Measurements from ENCODE around the gene AKR1E2. TPM values are rescaled to one million over a fixed set of nuclear protein-coding genes. Genes with fewer than 3 reads are reported as not detected.

AKR1E2 gene
- total RNA-seq, 1 donor from 2014 or later, result 1.7 TPM

DNA sequence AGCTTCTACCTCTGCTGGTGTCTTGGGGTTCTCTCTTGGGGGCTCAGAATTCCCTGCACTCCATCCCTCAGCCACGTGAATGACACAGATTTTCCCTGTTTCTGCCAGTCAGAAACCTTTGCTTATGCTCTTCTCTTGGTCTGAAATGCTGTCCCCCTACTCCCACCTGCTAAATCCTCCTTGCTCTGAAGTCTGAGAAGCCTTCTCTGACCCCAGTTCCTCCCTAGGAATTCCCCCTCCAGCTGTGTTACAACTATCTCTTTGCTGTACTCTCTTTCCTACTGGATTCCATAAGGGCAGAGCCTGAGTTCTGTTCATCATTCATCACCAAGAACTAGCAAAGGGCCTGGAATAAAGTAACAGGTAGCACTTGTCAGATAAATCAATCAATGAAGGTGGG is 33.6 kb upstream of the AKR1E2 start:
- TF ChIP-seq CTCF (IDR thresholded peaks at IDR 0.05), result no peak
- Mint-ChIP-seq H3K36me3 (ENCODE audit: unreplicated experiment) (no peaks in the 10 kb centered on the region), H3K27ac (ENCODE audit: unreplicated experiment) (no peak overlapping the region), H3K4me1 (ENCODE audit: unreplicated experiment) (peaks cover 8% of the 10 kb centered on the region), H3K27me3 (ENCODE audit: unreplicated experiment) (peaks cover 2% of the 10 kb centered on the region), H3K4me3 (ENCODE audit: unreplicated experiment) (no peak overlapping the region), H3K9me3 (ENCODE audit: unreplicated experiment) (peaks cover 6% of the 10 kb centered on the region)
- no peak for DNase-seq (ENCODE audit: extremely low spot score, unreplicated experiment)

GRCh38 chr10:4801405-4801804 is 24.6 kb upstream of the AKR1E2 start:
- peaks cover 25% of the 10 kb centered on the region for H3K4me1 Mint-ChIP-seq (ENCODE audit: unreplicated experiment)
- no peak overlapping the region for H3K4me3 Mint-ChIP-seq (ENCODE audit: unreplicated experiment)
- no peak for TF ChIP-seq CTCF (IDR thresholded peaks at IDR 0.05)
- no peaks in the 10 kb centered on the region for H3K27me3 Mint-ChIP-seq (ENCODE audit: unreplicated experiment)
- H3K9me3 Mint-ChIP-seq (ENCODE audit: unreplicated experiment), result no peaks in the 10 kb centered on the region
- no peak overlapping the region for H3K27ac Mint-ChIP-seq (ENCODE audit: unreplicated experiment)
- no peaks in the 10 kb centered on the region for H3K36me3 Mint-ChIP-seq (ENCODE audit: unreplicated experiment)
- DNase-seq (ENCODE audit: extremely low spot score, unreplicated experiment), result no peak

DNA sequence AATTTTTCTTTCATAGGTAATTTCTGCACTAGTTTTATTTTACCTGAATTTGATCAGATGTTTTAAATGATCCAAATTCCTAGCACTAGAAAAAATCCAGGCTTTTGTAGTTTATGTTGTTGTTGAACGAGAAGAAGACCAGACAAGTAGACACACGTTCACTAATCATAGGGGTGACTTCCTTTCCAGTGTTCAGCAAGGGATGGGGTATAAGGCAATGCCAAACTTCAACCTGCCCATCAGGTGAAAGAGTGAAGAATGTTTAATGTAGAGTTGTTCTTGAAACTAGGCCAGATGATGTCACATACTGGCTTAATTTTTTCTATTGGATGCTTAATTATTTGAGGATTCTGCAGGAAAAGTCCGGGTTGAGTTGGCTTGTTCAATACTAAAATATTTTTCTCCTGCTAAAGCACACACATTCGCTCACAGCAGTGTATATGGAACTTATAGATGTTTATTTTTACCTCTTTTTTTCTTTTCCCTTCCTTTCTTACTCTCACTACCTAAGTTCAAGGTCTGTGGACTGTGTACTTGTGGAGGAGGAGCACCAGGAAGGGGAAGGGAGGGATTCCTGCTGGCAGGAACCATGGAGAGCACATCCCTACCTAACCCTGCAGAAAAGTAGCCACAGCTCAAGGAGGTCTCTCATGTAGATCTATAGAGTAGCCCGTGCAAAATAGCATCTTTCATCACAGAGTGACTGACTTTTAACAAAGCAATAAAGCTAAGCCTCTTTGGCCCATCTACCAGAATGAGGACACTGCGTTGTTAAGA is 23.1 kb upstream of the AKR1E2 start:
- Mint-ChIP-seq H3K27ac (ENCODE audit: unreplicated experiment) (no peak overlapping the region), H3K36me3 (ENCODE audit: unreplicated experiment) (no peaks in the 10 kb centered on the region)

GRCh38 chr10:4803822-4804221 is 22.2 kb upstream of the AKR1E2 start:
- Mint-ChIP-seq H3K4me1 (ENCODE audit: unreplicated experiment) (peaks cover 37% of the 10 kb centered on the region), H3K9me3 (ENCODE audit: unreplicated experiment) (no peaks in the 10 kb centered on the region), H3K4me3 (ENCODE audit: unreplicated experiment) (no peak overlapping the region), H3K36me3 (ENCODE audit: unreplicated experiment) (no peaks in the 10 kb centered on the region), H3K27ac (ENCODE audit: unreplicated experiment) (peak overlapping the region; percentile 71), H3K27me3 (ENCODE audit: unreplicated experiment) (no peaks in the 10 kb centered on the region)
- no peak for TF ChIP-seq CTCF (IDR thresholded peaks at IDR 0.05)
- no peak for DNase-seq (ENCODE audit: extremely low spot score, unreplicated experiment)

More for the DNA sequence above, 23.1 kb upstream of the AKR1E2 start:
- H3K4me3 Mint-ChIP-seq (ENCODE audit: unreplicated experiment), result no peak overlapping the region
- no peak for DNase-seq (ENCODE audit: extremely low spot score, unreplicated experiment)
- TF ChIP-seq CTCF (IDR thresholded peaks at IDR 0.05), result no peak
- H3K9me3 Mint-ChIP-seq (ENCODE audit: unreplicated experiment), result no peaks in the 10 kb centered on the region
- no peaks in the 10 kb centered on the region for H3K27me3 Mint-ChIP-seq (ENCODE audit: unreplicated experiment)
- H3K4me1 Mint-ChIP-seq (ENCODE audit: unreplicated experiment), result peaks cover 30% of the 10 kb centered on the region

GRCh38 chr10:4804465-4804864 is 21.5 kb upstream of the AKR1E2 start:
- Mint-ChIP-seq H3K27me3 (ENCODE audit: unreplicated experiment) (no peaks in the 10 kb centered on the region), H3K36me3 (ENCODE audit: unreplicated experiment) (no peaks in the 10 kb centered on the region), H3K4me1 (ENCODE audit: unreplicated experiment) (peaks cover 37% of the 10 kb centered on the region), H3K27ac (ENCODE audit: unreplicated experiment) (peak overlapping the region; percentile 71), H3K4me3 (ENCODE audit: unreplicated experiment) (no peak overlapping the region), H3K9me3 (ENCODE audit: unreplicated experiment) (no peaks in the 10 kb centered on the region)
- DNase-seq (ENCODE audit: extremely low spot score, unreplicated experiment), result no peak
- no peak for TF ChIP-seq CTCF (IDR thresholded peaks at IDR 0.05)

Data from osteocyte (in vitro differentiated cells).